GM12878 (cell line): ENCODE measurements around the gene C1orf74. TPM values are rescaled to one million over a fixed set of nuclear protein-coding genes. Genes with fewer than 3 reads are reported as not detected.

Source experiments
- ATAC-seq: fragments of 200-7000 bp; cut with Tn5 transposase; 3 replicates; pipeline ENCODE4 v1.9.1; 2020; ENCODE audit warnings: mild to moderate bottlenecking, moderate library complexity
- BruUV-seq: library from RNA; stranded (reverse); fragments of 400-500 nt; replicated peaks from 2 replicates; lab custom pipeline; 2021; lab: Mats Ljungman, UMichigan
- CTCF ChIA-PET: fragments of 300-600 bp; sonication (Branson Sonifier 250); formaldehyde crosslinking; extraction: SDS; loops from one replicate; lab custom pipeline; 2021; ENCODE audit warnings: inconsistent platforms; lab: Yijun Ruan, JAX
- POLR2A ChIA-PET: fragments of 350-600 bp; formaldehyde crosslinking; extraction: SDS; loops from one replicate; lab custom pipeline; 2021; ENCODE audit warnings: inconsistent platforms; lab: Charles Lee
- RAD21 ChIA-PET: fragments of 300-600 bp; sonication (Branson Sonifier 250); formaldehyde crosslinking; loops from one replicate; lab custom pipeline; 2023; ENCODE audit warnings: antibody characterized with exemption; ENCODE audit not compliant: unreplicated experiment; lab: Charles Lee
- SMC1A ChIA-PET: fragments of 300-600 bp; sonication (Branson Sonifier 250); formaldehyde crosslinking; loops from one replicate; lab custom pipeline; 2023; ENCODE audit not compliant: unreplicated experiment, uncharacterized antibody; lab: Charles Lee
- DNase-seq: peaks from one replicate; pipeline ENCODE4 v3.0.0-alpha.2; 2011; ENCODE audit warnings: low read depth, low spot score
- FAIRE-seq: peaks from 3 replicates; lab custom pipeline; 2011; peaks lifted over from hg19 to GRCh38; lab: Jason Lieb, UNC
- H2AFZ ChIP-seq: 2 replicates; pipeline ENCODE4 v1.6.0; 2011; ENCODE audit warnings: low read depth, low read length, control low read depth; ENCODE audit not compliant: control insufficient read depth
- H3K27ac ChIP-seq: 2 replicates; pipeline ENCODE4 v1.5.1; 2011; ENCODE audit warnings: control low read depth; ENCODE audit not compliant: control insufficient read depth, insufficient read depth
- H3K27me3 ChIP-seq, 2 experiments: replicated peaks in 1 of 2; 2 replicates each; pipeline versions ENCODE4 v1.6.0 to v1.6.1; 2011; ENCODE audit warnings: low read length in 1 of 2; ENCODE audit not compliant: control insufficient read depth in 2 of 2, insufficient read depth in 2 of 2
- H3K36me3 ChIP-seq, 2 experiments: 2 replicates each; pipeline ENCODE4 v1.5.1; 2011; ENCODE audit warnings: low read length in 1 of 2; ENCODE audit not compliant: control insufficient read depth in 2 of 2, insufficient read depth in 2 of 2
- H3K4me1 ChIP-seq: 2 replicates; pipeline ENCODE4 v1.6.1; 2011; ENCODE audit warnings: mild to moderate bottlenecking, low read length, moderate library complexity, mixed read lengths; ENCODE audit not compliant: control insufficient read depth, insufficient read depth
- H3K4me2 ChIP-seq: 2 replicates; pipeline ENCODE4 v1.6.0; 2011; ENCODE audit warnings: control low read depth; ENCODE audit not compliant: control insufficient read depth, insufficient read depth
- H3K4me3 ChIP-seq: fragments of 200-600 bp; sonication (generic); 2 replicates; pipeline ENCODE4 v1.5.1; 2016
- H3K79me2 ChIP-seq: 2 replicates; pipeline ENCODE4 v1.6.0; 2011; ENCODE audit warnings: low read length; ENCODE audit not compliant: control insufficient read depth, insufficient read depth
- H3K9ac ChIP-seq: 2 replicates; pipeline ENCODE4 v1.8.0; 2011; ENCODE audit warnings: low read length, control low read depth, mixed read lengths; ENCODE audit not compliant: control insufficient read depth, insufficient read depth
- H3K9me3 ChIP-seq: replicated peaks from 3 replicates; pipeline ENCODE4 v1.5.1; 2011; ENCODE audit warnings: mild to moderate bottlenecking, low read length; ENCODE audit not compliant: control insufficient read depth, insufficient read depth
- H4K20me1 ChIP-seq: 2 replicates; pipeline ENCODE4 v1.6.0; 2011; ENCODE audit not compliant: control insufficient read depth, insufficient read depth
- NFXL1 ChIP-seq: fragments of 450-650 bp; IDR thresholded peaks from 2 replicates; pipeline ENCODE4 v1.6.1; 2017; ENCODE audit warnings: antibody characterized with exemption, mild to moderate bottlenecking, borderline replicate concordance
- PAX8 ChIP-seq: fragments of 450-650 bp; IDR thresholded peaks from 2 replicates; pipeline ENCODE4 v1.6.1; 2017; ENCODE audit warnings: mild to moderate bottlenecking, moderate library complexity
- POLR2AphosphoS2 ChIP-seq: IDR thresholded peaks from 2 replicates; pipeline ENCODE4 v1.6.1; 2011; ENCODE audit warnings: low read depth, mild to moderate bottlenecking, low read length, improper control_type of control experiment, moderate library complexity
- POLR2AphosphoS5 ChIP-seq: IDR thresholded peaks from 2 replicates; pipeline ENCODE4 v1.6.1; 2011; ENCODE audit warnings: mild to moderate bottlenecking, low read length, inconsistent platforms
- RBBP5 ChIP-seq: fragments of 200-600 bp; sonication (generic); conservative IDR thresholded peaks from 2 replicates; pipeline ENCODE4 v1.6.1; 2016
- STAT1 ChIP-seq: fragments of 450-650 bp; conservative IDR thresholded peaks from 2 replicates; pipeline ENCODE4 v1.6.1; 2014; ENCODE audit warnings: antibody characterized with exemption, mild to moderate bottlenecking
- ZNF207 ChIP-seq: fragments of 450-650 bp; IDR thresholded peaks from 2 replicates; pipeline ENCODE4 v1.6.1; 2014; ENCODE audit warnings: antibody characterized with exemption, mild to moderate bottlenecking, borderline replicate concordance
- ZZZ3 ChIP-seq: IDR thresholded peaks from 2 replicates; pipeline ENCODE4 v1.6.1; 2011; ENCODE audit warnings: low read depth; ENCODE audit not compliant: control insufficient read depth, insufficient read length
- WGBS: methylation state at CpG from one replicate; pipeline ENCODE4 v1.1.6; 2016; ENCODE audit warnings: low lambda C conversion rate; ENCODE audit not compliant: insufficient replicate concordance, insufficient coverage; ENCODE audit errors: missing lambda C conversion rate; 5-methylcytosine and 5-hydroxymethylcytosine counted together
- in situ Hi-C: fragments of 300-500 bp; cut with MboI; formaldehyde crosslinking; loops from 9 replicates; pipeline ENCODE4 v1.14.3; 2018; ENCODE audit warnings: mixed read lengths
- intact Hi-C: fragments of 100-400 bp; cut with micrococcal nuclease; formaldehyde crosslinking; loops from one replicate; pipeline ENCODE4 v1.14.2; 2022; ENCODE audit not compliant: unreplicated experiment
- polyA plus RNA-seq, 11 experiments: library from polyadenylated mRNA; depleted of rRNA in 4 of 11; unstranded in 6 of 11; stranded (reverse) in 5 of 11; fragments of >200 nt; fragmentation: Nextera tagmentation in 4 of 11; fragmentation: Illumina TruSeq in 1 of 11; extraction: Ambion mirVana in 4 of 11; extraction: Trizol in 1 of 11; gene quantifications; 1 replicate in 1 of 11; 2 replicates in 10 of 11; pipeline versions ENCODE4 v1.2.1 to v1.2.3, GENCODE V29; 2011 to 2016; ENCODE audit warnings: inconsistent platforms in 2 of 11, missing spikeins in 2 of 11, low read depth in 1 of 11
- total RNA-seq, 4 experiments: library from RNA; depleted of rRNA in 3 of 4; stranded (reverse); fragments of >200 nt in 3 of 4; fragmentation: Illumina TruSeq in 1 of 4; extraction: Trizol in 1 of 4; gene quantifications; 2 replicates each; pipeline versions ENCODE4 v1.2.1 to v1.2.3, GENCODE V29; 2013 to 2021
- TF ChIP-seq, protein P1 (sequence below): fragments of 450-650 bp; IDR thresholded peaks from 2 replicates; pipeline ENCODE4 v1.6.1; 2017; ENCODE audit warnings: borderline replicate concordance
- TF ChIP-seq, protein P2 (sequence below): fragments of 450-650 bp; IDR thresholded peaks from 2 replicates; pipeline ENCODE4 v1.6.1; 2018; ENCODE audit warnings: borderline replicate concordance, mild to moderate bottlenecking; ENCODE audit not compliant: partially characterized antibody

Gene C1orf74
- total and polyA plus RNA-seq, 10 of the 15 experiments (the other 5 are each of a cell fraction or from before 2014, with no cell fraction given), result 3.1 to 5.5 (median 3.6) TPM

DNA sequence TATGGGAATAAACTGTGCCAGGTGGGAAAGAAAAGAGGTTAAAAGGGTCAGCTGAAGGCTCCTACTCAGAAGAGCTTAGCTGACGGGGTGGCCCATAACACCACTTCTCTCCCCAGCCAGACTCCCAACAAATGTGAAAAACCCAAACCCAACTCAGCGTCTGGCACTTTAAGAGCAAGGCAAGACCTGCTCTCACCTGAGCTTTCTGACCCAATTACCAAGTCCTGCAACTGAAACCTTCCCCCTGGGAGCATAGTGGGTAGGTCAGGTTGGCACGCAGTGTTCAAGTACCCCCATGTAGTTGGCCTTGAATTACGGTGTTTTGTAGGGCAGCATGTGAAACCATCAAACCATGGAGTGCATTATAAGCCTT lies 18.4 kb upstream of the C1orf74 start:
- in situ Hi-C loops (no loop called here), intact Hi-C loops (no loop called here)
- no peak for FAIRE-seq
- no peak for DNase-seq
- ChIA-PET RAD21 (no interaction called here), POLR2A (no interaction called here), CTCF (interaction anchor here (1.0 kb wide), 1 partner anchor 12 kb away, joined by 3 read pairs; no protein-coding TSS in a partner anchor), SMC1A (interaction anchor here (1.1 kb wide), 1 partner anchor 12 kb away, joined by 3 read pairs; no protein-coding TSS in a partner anchor)
- Histone ChIP-seq H3K4me2 (no peak overlapping the region), H2AFZ (no peak overlapping the region), H3K4me3 (no peak overlapping the region), H3K27ac (no peak overlapping the region), H3K4me1 (no peaks in the 10 kb centered on the region), H4K20me1 (no peaks in the 10 kb centered on the region), H3K27me3 (peaks cover 0 to 6% of the 10 kb centered on the region in 2 experiments; a peak in 2 of 4 replicates), H3K79me2 (no peaks in the 10 kb centered on the region), H3K9me3 (no peaks in the 10 kb centered on the region), H3K36me3 (no peaks in the 10 kb centered on the region), H3K9ac (no peak overlapping the region)
- no peak for ATAC-seq
- WGBS, result 11% methylated on average over 4 of the region's 4 CpGs
- TF ChIP-seq ZNF207, result no peak
- TF ChIP-seq STAT1, result no peak
- no TSS peak for BruUV-seq

DNA sequence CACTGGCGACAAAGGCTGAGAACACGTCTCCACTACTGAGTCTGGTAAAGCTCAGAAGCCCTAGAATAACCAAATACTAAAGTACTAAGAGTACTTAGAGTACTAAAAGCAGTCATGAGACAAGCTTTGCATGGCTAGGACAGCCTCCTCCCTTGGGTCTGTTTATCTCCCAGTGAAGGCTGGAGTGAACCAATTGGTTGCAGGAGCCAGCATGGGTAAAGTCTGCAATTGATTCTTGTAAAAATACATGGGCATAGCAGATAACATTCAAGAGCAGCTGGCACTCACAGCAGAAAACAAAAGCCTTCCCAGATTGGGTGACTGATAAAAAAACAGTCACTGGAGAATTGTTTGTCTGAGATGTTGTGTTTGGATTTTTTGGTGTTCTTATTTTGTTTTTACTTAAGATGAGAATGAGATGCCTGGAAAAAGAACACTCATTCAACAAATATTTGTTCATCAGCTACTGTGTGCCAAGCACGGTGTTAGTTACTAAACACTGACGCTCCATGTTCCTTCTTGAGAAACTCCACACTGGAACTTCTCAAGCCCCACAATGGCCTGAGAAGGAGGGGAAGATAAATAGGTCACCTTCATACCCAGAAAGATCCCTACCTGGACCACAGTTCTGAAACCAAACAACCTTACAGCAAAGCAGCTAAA lies 17.9 kb upstream of the C1orf74 start:
- Histone ChIP-seq H3K79me2 (no peaks in the 10 kb centered on the region), H3K4me3 (no peak overlapping the region), H3K4me1 (no peaks in the 10 kb centered on the region), H3K4me2 (no peak overlapping the region), H2AFZ (no peak overlapping the region), H3K27ac (no peak overlapping the region), H3K27me3 (peaks cover 0 to 6% of the 10 kb centered on the region in 2 experiments; a peak in 2 of 4 replicates), H3K9me3 (no peaks in the 10 kb centered on the region), H3K36me3 (no peaks in the 10 kb centered on the region), H4K20me1 (no peaks in the 10 kb centered on the region), H3K9ac (no peak overlapping the region)
- no TSS peak for BruUV-seq
- intact Hi-C loops, result no loop called here
- TF ChIP-seq, protein P1, sequence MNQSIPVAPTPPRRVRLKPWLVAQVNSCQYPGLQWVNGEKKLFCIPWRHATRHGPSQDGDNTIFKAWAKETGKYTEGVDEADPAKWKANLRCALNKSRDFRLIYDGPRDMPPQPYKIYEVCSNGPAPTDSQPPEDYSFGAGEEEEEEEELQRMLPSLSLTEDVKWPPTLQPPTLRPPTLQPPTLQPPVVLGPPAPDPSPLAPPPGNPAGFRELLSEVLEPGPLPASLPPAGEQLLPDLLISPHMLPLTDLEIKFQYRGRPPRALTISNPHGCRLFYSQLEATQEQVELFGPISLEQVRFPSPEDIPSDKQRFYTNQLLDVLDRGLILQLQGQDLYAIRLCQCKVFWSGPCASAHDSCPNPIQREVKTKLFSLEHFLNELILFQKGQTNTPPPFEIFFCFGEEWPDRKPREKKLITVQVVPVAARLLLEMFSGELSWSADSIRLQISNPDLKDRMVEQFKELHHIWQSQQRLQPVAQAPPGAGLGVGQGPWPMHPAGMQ, result no peak
- TF ChIP-seq, protein P2, sequence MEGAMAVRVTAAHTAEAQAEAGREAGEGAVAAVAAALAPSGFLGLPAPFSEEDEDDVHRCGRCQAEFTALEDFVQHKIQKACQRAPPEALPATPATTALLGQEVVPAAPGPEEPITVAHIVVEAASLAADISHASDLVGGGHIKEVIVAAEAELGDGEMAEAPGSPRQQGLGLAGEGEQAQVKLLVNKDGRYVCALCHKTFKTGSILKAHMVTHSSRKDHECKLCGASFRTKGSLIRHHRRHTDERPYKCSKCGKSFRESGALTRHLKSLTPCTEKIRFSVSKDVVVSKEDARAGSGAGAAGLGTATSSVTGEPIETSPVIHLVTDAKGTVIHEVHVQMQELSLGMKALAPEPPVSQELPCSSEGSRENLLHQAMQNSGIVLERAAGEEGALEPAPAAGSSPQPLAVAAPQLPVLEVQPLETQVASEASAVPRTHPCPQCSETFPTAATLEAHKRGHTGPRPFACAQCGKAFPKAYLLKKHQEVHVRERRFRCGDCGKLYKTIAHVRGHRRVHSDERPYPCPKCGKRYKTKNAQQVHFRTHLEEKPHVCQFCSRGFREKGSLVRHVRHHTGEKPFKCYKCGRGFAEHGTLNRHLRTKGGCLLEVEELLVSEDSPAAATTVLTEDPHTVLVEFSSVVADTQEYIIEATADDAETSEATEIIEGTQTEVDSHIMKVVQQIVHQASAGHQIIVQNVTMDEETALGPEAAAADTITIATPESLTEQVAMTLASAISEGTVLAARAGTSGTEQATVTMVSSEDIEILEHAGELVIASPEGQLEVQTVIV, result no peak
- TF ChIP-seq RBBP5, result no peak
- no peak for TF ChIP-seq POLR2AphosphoS5
- no peak for TF ChIP-seq ZZZ3
- no peak for TF ChIP-seq PAX8
- no peak for TF ChIP-seq POLR2AphosphoS2
- TF ChIP-seq NFXL1, result no peak
- 65% methylated on average over 4 of the region's 4 CpGs for WGBS
- ChIA-PET POLR2A (interaction anchor here (1.2 kb wide), 1 partner anchor 15 kb away, joined by 3 read pairs; no protein-coding TSS in a partner anchor), RAD21 (no interaction called here), SMC1A (interaction anchor here (1.1 to 1.2 kb wide), 2 partner anchors 11 to 21 kb away, joined by 3 read pairs; no protein-coding TSS in a partner anchor), CTCF (interaction anchor here (1.0 to 1.5 kb wide), 2 partner anchors 11 to 18 kb away, joined by 3 to 4 read pairs; no protein-coding TSS in a partner anchor)
- ATAC-seq (no peak), DNase-seq (no peak), FAIRE-seq (no peak)
- in situ Hi-C loops, result no loop called here
